ENCODE measurements around the gene LYPD6. TPM values are rescaled to one million over a fixed set of nuclear protein-coding genes. Genes with fewer than 3 reads are reported as not detected.

LYPD6 gene
- polyA plus RNA-seq, 1 of the 3 experiments (the other 2 are of a cell fraction), result 8.1 TPM

DNA sequence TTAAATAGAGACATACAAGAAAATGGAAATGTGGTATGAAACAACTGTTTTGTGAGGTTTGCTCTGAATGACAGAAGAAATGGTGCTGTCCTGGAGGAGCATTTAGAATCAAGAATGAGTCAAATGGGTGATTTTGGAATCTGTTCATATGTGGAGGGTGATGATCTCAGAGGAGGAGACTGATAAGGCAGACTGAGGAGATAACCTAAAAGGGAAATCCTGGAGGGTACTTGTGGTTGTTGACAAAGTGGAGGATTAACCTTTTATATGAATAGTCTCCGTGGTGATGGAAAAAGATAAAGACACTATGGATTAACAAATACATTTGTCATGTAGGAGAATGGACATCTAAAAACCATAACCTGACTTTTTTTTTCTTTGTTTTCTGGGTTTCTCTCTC lies 183.1 kb downstream of the LYPD6 start:
- H3K9me2 ChIP-seq, result no peaks in the 10 kb centered on the region
- no peaks in the 10 kb centered on the region; a peak in 1 of 4 replicates for H3K4me1 ChIP-seq (ENCODE audit: control insufficient read depth in 1 of 2, insufficient read depth in 2 of 2, low read depth in 1 of 2, low read length in 1 of 2)
- H3K4me2 ChIP-seq, result no peak overlapping the region
- H3K36me3 ChIP-seq (replicated peaks in 1 of 2; ENCODE audit: control insufficient read depth in 1 of 2, insufficient read depth in 2 of 2, low read length in 1 of 2), result no peaks in the 10 kb centered on the region
- H3K9me3 ChIP-seq, result no peaks in the 10 kb centered on the region
- 17% methylated on average over 1 of the region's 1 CpG for WGBS (ENCODE audit: low lambda C conversion rate)
- H3K79me2 ChIP-seq (ENCODE audit: insufficient read depth), result no peaks in the 10 kb centered on the region
- H3F3A ChIP-seq (replicated peaks; ENCODE audit: insufficient read depth), result no peaks in the 10 kb centered on the region
- no peak overlapping the region for H3K4me3 ChIP-seq (ENCODE audit: low read depth in 2 of 2, low read length in 1 of 2)
- TF ChIP-seq MXI1 (IDR thresholded peaks at IDR 0.05; ENCODE audit: low read depth, low read length) (no peak), TAF1 (IDR thresholded peaks at IDR 0.05; ENCODE audit: borderline replicate concordance, low read depth, low read length) (no peak), IRF3 (IDR thresholded peaks at IDR 0.05; ENCODE audit: low read depth, low read length) (no peak), FOXJ3 (CRISPR knock-in tag; IDR thresholded peaks at IDR 0.05) (no peak), NFIC (IDR thresholded peaks at IDR 0.05; ENCODE audit: borderline replicate concordance) (no peak), CHD2 (IDR thresholded peaks at IDR 0.05; ENCODE audit: low read length, partially characterized antibody) (no peak)
- TF ChIP-seq, protein P1, sequence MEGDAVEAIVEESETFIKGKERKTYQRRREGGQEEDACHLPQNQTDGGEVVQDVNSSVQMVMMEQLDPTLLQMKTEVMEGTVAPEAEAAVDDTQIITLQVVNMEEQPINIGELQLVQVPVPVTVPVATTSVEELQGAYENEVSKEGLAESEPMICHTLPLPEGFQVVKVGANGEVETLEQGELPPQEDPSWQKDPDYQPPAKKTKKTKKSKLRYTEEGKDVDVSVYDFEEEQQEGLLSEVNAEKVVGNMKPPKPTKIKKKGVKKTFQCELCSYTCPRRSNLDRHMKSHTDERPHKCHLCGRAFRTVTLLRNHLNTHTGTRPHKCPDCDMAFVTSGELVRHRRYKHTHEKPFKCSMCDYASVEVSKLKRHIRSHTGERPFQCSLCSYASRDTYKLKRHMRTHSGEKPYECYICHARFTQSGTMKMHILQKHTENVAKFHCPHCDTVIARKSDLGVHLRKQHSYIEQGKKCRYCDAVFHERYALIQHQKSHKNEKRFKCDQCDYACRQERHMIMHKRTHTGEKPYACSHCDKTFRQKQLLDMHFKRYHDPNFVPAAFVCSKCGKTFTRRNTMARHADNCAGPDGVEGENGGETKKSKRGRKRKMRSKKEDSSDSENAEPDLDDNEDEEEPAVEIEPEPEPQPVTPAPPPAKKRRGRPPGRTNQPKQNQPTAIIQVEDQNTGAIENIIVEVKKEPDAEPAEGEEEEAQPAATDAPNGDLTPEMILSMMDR (IDR thresholded peaks at IDR 0.05), result no peak
- no peak overlapping the region for H3K9ac ChIP-seq
- ChIA-PET CTCF (no interaction called here), POLR2A (no interaction called here)
- H3K27me3 ChIP-seq (ENCODE audit: insufficient read depth), result no peaks in the 10 kb centered on the region
- no peak overlapping the region for H2AFZ ChIP-seq (ENCODE audit: low read depth)
- H4K20me1 ChIP-seq (ENCODE audit: insufficient read depth), result no peaks in the 10 kb centered on the region
- no peak for DNase-seq
- H3K27ac ChIP-seq (ENCODE audit: low read depth in 2 of 2, low read length in 1 of 2), result no peak overlapping the region
